Stimulated activated CD8-positive, alpha-beta memory T cell treated with anti-CD3 and anti-CD28 coated beads, Interleukin-12 subunit alpha, Interleukin-12 subunit beta, amount 100 ng/mL, for 1 hour (primary cell): Measurements from ENCODE around the gene TMEM17.
"Not testable (repeated sequence)": the region's sequence is repeated elsewhere in the genome, so short reads cannot be mapped to it uniquely, and the experiment has no call there.

Source experiments
- DNase-seq: peaks from one replicate; pipeline ENCODE4 v3.0.0-alpha.2; 2020; ENCODE audit warnings: low read depth

Gene TMEM17

GRCh38 chr2:62505750-62506420 lies at the start of gene TMEM17:
Gene TMEM17, minus strand, starts transcription at chr2:62506195. Its CDS starts 66 bp downstream, at chr2:62506129.
- DNase-seq = no peak

- no peak for DNase-seq
These were observed 48.4 kb upstream of the TMEM17 start for GRCh38 chr2:62554440-62554839.

- DNase-seq = no peak
These were observed 44.5 kb upstream of the TMEM17 start for GRCh38 chr2:62550461-62550860.

- no peak for DNase-seq
These were observed 41.9 kb upstream of the TMEM17 start for GRCh38 chr2:62547854-62548253.

GRCh38 chr2:62545261-62545660 lies 39.3 kb upstream of the TMEM17 start:
- DNase-seq = no peak

- no peak for DNase-seq
These were observed 34.6 kb upstream of the TMEM17 start for GRCh38 chr2:62540408-62541168.

DNA sequence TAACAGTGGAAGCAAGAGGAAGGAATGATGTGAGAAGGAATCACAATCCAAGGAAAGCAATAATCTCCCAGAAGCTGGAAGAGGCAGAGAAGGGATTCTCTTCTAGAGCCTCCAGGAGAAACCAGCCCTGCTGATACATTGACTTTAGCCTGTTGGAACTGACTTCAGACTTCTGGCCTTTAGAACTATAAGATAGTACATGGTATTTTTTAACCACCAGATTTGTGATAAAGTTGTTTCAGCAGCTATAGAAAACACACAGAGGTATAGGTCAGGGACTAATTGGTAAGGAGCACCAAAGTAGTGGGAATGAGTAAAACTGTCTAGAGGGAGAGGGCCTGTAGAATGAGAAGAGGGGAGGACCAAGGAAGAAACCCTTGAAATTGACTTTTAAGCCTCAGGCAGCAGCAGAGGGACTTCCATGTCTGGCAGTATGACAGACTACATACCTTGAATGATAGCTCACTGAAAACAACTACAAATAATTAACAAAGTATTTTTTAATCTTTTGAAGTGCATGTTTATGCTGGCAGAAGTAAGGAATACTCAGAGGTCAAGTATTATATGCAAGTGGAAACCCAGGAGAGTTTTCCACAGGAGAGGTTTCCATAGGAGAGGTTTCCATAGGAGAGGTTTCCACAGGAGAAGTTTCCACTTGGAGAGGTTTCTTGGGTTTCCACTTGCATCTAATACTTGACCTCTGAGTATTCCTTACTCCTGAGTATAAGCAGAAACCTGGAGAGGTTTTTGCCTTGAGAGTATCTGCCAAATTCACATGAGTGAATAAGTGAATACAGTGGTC lies 33.8 kb upstream of the TMEM17 start:
- DNase-seq = no peak

GRCh38 chr2:62538756-62539155 lies 32.8 kb upstream of the TMEM17 start:
- no peak for DNase-seq

DNA sequence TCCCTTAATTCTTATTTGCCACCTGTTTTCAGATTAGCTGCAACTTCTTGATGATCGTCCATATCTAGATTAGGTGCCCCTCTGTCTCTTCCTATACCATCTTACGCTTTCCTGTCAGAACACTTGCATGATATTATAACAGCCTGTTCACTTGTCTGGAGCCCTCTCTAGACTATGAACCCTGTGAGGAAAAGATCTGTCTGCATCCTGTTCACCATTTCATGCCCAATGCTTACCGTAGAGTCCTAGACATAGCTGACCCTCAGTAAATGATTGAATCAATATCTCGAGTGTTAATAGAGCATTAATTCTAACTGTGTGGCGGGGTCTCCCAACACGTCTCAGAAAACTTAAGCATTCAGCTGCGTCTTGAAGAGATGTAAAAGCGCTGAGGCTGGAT lies 31.8 kb upstream of the TMEM17 start:
- DNase-seq = no peak

- DNase-seq = no peak
These were observed 31.0 kb upstream of the TMEM17 start for GRCh38 chr2:62536873-62537547.

GRCh38 chr2:62535521-62535920 lies 29.5 kb upstream of the TMEM17 start:
- DNase-seq = not testable (repeated sequence)

DNA sequence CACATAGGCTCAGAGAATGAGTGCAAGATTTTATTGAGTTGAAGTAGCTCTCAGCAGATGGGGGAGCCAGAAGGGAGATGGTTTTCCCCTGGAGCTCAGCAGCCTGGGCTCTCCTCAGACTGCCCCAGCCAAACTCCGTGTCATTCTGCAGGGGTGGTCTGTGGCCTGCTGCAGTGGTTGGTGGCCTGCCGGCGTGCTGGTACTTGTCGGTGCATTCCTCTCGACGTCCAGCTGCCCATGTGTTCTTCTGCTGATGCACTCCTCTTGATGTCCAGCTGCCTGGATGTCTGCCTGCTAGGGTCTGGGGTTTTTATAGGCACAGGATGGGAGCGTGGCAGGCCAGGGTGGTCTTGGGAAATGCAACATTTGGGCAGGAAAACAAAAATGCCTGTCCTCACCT lies 25.6 kb upstream of the TMEM17 start:
- no peak for DNase-seq

GRCh38 chr2:62529758-62530157 lies 23.8 kb upstream of the TMEM17 start:
- no peak for DNase-seq

DNA sequence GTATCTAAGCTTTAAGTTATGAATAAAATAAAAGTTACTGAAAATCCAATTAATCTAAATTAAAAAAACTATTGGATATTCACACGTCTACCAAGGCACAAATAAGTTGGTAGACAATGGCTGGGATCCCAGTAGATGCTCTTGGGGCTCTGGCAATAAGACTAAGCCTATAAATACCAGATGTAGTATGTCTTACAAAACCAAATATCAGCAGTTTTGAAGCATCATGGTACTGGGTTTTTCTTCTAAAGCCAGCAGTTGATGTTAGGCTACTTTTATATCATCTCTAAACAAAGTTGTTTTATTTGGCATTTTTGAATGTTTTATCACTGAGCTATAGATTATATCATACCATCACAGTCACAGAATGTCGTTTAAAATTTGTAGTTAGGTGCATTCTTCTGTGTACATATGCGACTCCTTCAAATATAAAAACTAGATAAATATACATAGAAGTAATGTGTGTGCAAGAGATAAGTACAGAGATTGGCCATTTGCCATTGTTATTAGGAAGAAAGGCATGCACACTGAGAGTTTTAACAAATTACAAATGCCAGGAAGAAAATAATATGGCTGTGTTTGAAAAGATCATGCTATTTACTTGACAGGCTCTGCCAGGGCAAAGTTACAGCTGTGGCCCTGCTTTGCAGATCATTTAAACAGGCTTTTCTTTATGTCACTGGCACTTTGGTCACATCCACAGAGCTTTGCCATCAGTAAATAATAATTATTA lies 21.6 kb upstream of the TMEM17 start:
- DNase-seq = no peak

GRCh38 chr2:62526531-62527381 lies 20.8 kb upstream of the TMEM17 start:
- no peak for DNase-seq

- no peak for DNase-seq
These were observed 19.7 kb upstream of the TMEM17 start for GRCh38 chr2:62525549-62526269.

GRCh38 chr2:62524293-62524941 lies 18.4 kb upstream of the TMEM17 start:
- DNase-seq = no peak

DNA sequence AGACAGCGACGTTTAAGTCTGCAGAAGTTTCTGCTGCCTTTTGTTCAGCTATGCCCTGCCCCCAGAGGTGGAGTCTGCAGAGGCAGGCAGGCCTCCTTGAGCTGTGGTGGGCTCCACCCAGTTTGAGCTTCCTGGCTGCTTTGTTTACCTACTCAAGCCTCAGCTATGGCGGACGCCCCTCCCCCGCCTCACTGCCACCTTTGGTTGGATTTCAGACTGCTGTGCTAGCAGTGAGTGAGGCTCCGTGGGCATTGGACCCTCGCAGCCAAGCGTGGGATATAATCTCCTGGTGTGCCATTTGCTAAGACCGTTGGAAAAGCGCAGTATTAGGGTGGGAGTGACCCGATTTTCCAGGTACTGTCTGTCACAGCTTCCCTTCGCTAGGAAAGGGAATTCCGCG lies 15.1 kb upstream of the TMEM17 start:
- not testable (repeated sequence) for DNase-seq

GRCh38 chr2:62512384-62512783 lies 6.4 kb upstream of the TMEM17 start:
- DNase-seq = no peak
